HG03575 (cell line): ENCODE data around the gene SIL1.
"Not testable (repeated sequence)": the region's sequence is repeated elsewhere in the genome, so short reads cannot be mapped to it uniquely, and the experiment has no call there.

Experiments used
- ATAC-seq: cut with Tn5 transposase; IDR thresholded peaks from one replicate; pipeline ENCODE4 v1.9.1; 2021; ENCODE audit not compliant: unreplicated experiment, insufficient number of reproducible peaks, low FRiP score; ENCODE audit errors: extremely low read depth

SIL1 gene

GRCh38 chr5:139179778-139180513 lies 18.2 kb downstream of the SIL1 start:
- ATAC-seq = not testable (repeated sequence)

GRCh38 chr5:139178935-139179334 lies 19.2 kb downstream of the SIL1 start:
- ATAC-seq = no peak

- ATAC-seq = no peak
Observed at GRCh38 chr5:139178589-139178917, 19.6 kb downstream of the SIL1 start.

GRCh38 chr5:139177809-139178588 lies 20.2 kb downstream of the SIL1 start:
- ATAC-seq = no peak

- ATAC-seq = not testable (repeated sequence)
Observed at GRCh38 chr5:139177281-139177680, 20.9 kb downstream of the SIL1 start.

GRCh38 chr5:139174382-139174781 lies 23.8 kb downstream of the SIL1 start:
- ATAC-seq = not testable (repeated sequence)

- no peak for ATAC-seq
Observed at GRCh38 chr5:139171779-139172404, 26.3 kb downstream of the SIL1 start.

GRCh38 chr5:139167952-139168720 lies 30.0 kb downstream of the SIL1 start:
- ATAC-seq = no peak

GRCh38 chr5:139167533-139167932 lies 30.6 kb downstream of the SIL1 start:
- ATAC-seq = no peak

GRCh38 chr5:139167063-139167462 lies 31.1 kb downstream of the SIL1 start:
- no peak for ATAC-seq

- not testable (repeated sequence) for ATAC-seq
Observed at GRCh38 chr5:139164897-139165296, 33.3 kb downstream of the SIL1 start.

- no peak for ATAC-seq
Observed at GRCh38 chr5:139164020-139164419, 34.1 kb downstream of the SIL1 start.

GRCh38 chr5:139162448-139162847 lies 35.7 kb downstream of the SIL1 start:
- no peak for ATAC-seq

GRCh38 chr5:139158791-139159190 lies 39.4 kb downstream of the SIL1 start:
- no peak for ATAC-seq

GRCh38 chr5:139157556-139157955 lies 40.6 kb downstream of the SIL1 start:
- no peak for ATAC-seq

- ATAC-seq = no peak
Observed at GRCh38 chr5:139156814-139157213, 41.4 kb downstream of the SIL1 start.

GRCh38 chr5:139155333-139155732 lies 42.8 kb downstream of the SIL1 start:
- ATAC-seq = no peak

- ATAC-seq = no peak
Observed at GRCh38 chr5:139151902-139152301, 46.3 kb downstream of the SIL1 start.

GRCh38 chr5:139150367-139150999 lies 47.7 kb downstream of the SIL1 start:
- ATAC-seq = no peak
